Neural cell (in vitro differentiated cells): Measurements from ENCODE around the gene ITGB3.

Source experiments
- CTCF ChIP-seq: fragments of 450-650 bp; IDR thresholded peaks from 2 replicates; pipeline ENCODE4 v1.5.1; 2014; ENCODE audit warnings: antibody characterized with exemption, mild to moderate bottlenecking, moderate library complexity; ENCODE audit not compliant: poor library complexity, severe bottlenecking
- EP300 ChIP-seq: fragments of 450-650 bp; conservative IDR thresholded peaks from 2 replicates; pipeline ENCODE4 v1.6.1; 2014; ENCODE audit warnings: antibody characterized with exemption, mild to moderate bottlenecking, moderate library complexity; ENCODE audit not compliant: poor library complexity, severe bottlenecking
- EZH2 ChIP-seq: fragments of 200-600, 300-800 bp; shearing (Covaris generic), sonication (generic); IDR thresholded peaks from 2 replicates; pipeline ENCODE4 v1.6.1; 2014; ENCODE audit warnings: antibody characterized with exemption, low read length, borderline replicate concordance, mild to moderate bottlenecking; ENCODE audit not compliant: insufficient read depth, poor library complexity, severe bottlenecking
- MXI1 ChIP-seq: fragments of 450-650 bp; conservative IDR thresholded peaks from 2 replicates; pipeline ENCODE4 v1.6.1; 2014; ENCODE audit warnings: antibody characterized with exemption, mild to moderate bottlenecking; ENCODE audit not compliant: poor library complexity, severe bottlenecking
- POLR2AphosphoS5 ChIP-seq: IDR thresholded peaks from 2 replicates; pipeline ENCODE4 v1.6.1; 2012
- RAD21 ChIP-seq: fragments of 450-650 bp; conservative IDR thresholded peaks from 2 replicates; pipeline ENCODE4 v1.6.1; 2014; ENCODE audit warnings: antibody characterized with exemption, mild to moderate bottlenecking, moderate library complexity
- REST ChIP-seq: IDR thresholded peaks from 2 replicates; pipeline ENCODE4 v1.6.1; 2012; ENCODE audit warnings: borderline replicate concordance
- SMC3 ChIP-seq: fragments of 450-650 bp; conservative IDR thresholded peaks from 2 replicates; pipeline ENCODE4 v1.6.1; 2014; ENCODE audit warnings: antibody characterized with exemption, mild to moderate bottlenecking, moderate library complexity; ENCODE audit not compliant: poor library complexity
- TAF1 ChIP-seq: IDR thresholded peaks from 2 replicates; pipeline ENCODE4 v1.6.1; 2012; ENCODE audit warnings: low read depth

DNA sequence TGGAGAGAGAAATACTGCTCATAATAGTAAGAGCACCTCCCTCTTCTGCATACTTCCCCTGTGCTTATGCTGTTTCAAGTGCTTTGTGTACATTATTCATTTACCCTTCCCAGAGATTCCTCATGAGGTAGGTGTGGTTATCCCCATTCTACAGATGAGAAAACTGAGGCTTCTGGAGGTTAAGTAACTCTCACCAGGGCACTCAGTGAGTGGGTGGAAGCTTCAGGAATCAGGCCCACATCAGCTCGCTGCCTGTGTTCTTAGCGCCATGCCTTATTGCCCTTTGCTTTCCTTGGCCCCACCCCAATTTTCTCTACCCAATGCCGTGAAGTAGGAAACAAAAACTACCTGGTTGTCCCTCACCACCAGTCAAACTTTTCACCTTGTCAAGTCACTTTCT is 18.1 kb upstream of the ITGB3 start:
- TF ChIP-seq CTCF (no peak), RAD21 (no peak), POLR2AphosphoS5 (no peak), TAF1 (no peak), MXI1 (no peak), SMC3 (no peak), EZH2 (no peak), REST (no peak), EP300 (no peak)
